ENCODE data around the gene GABRP. TPM values are rescaled to one million over a fixed set of nuclear protein-coding genes. Genes with fewer than 3 reads are reported as not detected.

GABRP gene
- total RNA-seq, 1 experiment from 2014 or later = not detected

- POLR2A ChIA-PET = no interaction called here
- CTCF ChIA-PET = no interaction called here
- Histone ChIP-seq H3K4me1 (ENCODE audit: control insufficient read depth, insufficient read depth, low read length) (no peaks in the 10 kb centered on the region), H3K27ac (ENCODE audit: low read length) (no peak overlapping the region), H3K9me3 (ENCODE audit: control insufficient read depth, insufficient read depth, low read depth, low read length) (no peaks in the 10 kb centered on the region), H3K27me3 (ENCODE audit: control insufficient read depth, insufficient read depth, low read length) (no peaks in the 10 kb centered on the region), H3K36me3 (ENCODE audit: control insufficient read depth, insufficient read depth, low read length) (no peaks in the 10 kb centered on the region), H3K4me3 (ENCODE audit: low read depth in 2 of 2, low read length in 2 of 2) (no peak overlapping the region)
- DNase-seq (ENCODE audit: low read depth, low spot score) = no peak
- TF ChIP-seq POLR2AphosphoS5 (IDR thresholded peaks at IDR 0.05; ENCODE audit: low read depth, low read length) = no peak
- TF ChIP-seq CTCF (IDR thresholded peaks at IDR 0.05) = no peak
- no peak for TF ChIP-seq REST (IDR thresholded peaks at IDR 0.05; ENCODE audit: insufficient read depth in 1 of 2, low read depth in 2 of 2, low read length in 1 of 2)
- no peak for TF ChIP-seq TCF7L2 (IDR thresholded peaks at IDR 0.05; ENCODE audit: low read depth, low read length)
- no peak for TF ChIP-seq SIN3A (IDR thresholded peaks at IDR 0.05; ENCODE audit: borderline replicate concordance, insufficient read depth, low read depth, low read length)
- in situ Hi-C loops (cut with HindIII; ENCODE audit: low pct_unique_long_range_greater_than_20kb, low sequenced_read_pairs) (no loop called here), intact Hi-C loops (cut with micrococcal nuclease; ENCODE audit: unreplicated experiment) (no loop called here)
- no peak for ATAC-seq
- BruUV-seq (replicated peaks) = no TSS peak
These were observed 71.0 kb downstream of the GABRP start for GRCh38 chr5:170854566-170854965.

- Histone ChIP-seq H3K4me3 (ENCODE audit: low read depth in 2 of 2, low read length in 2 of 2) (no peak overlapping the region), H3K27ac (ENCODE audit: low read length) (no peak overlapping the region), H3K36me3 (ENCODE audit: control insufficient read depth, insufficient read depth, low read length) (no peaks in the 10 kb centered on the region), H3K4me1 (ENCODE audit: control insufficient read depth, insufficient read depth, low read length) (no peaks in the 10 kb centered on the region), H3K27me3 (ENCODE audit: control insufficient read depth, insufficient read depth, low read length) (no peaks in the 10 kb centered on the region), H3K9me3 (ENCODE audit: control insufficient read depth, insufficient read depth, low read depth, low read length) (peaks cover 12% of the 10 kb centered on the region)
- POLR2A ChIA-PET = no interaction called here
- DNase-seq (ENCODE audit: low read depth, low spot score) (no peak), ATAC-seq (no peak)
- CTCF ChIA-PET = no interaction called here
- intact Hi-C loops (cut with micrococcal nuclease; ENCODE audit: unreplicated experiment) = no loop called here
- in situ Hi-C loops (cut with HindIII; ENCODE audit: low pct_unique_long_range_greater_than_20kb, low sequenced_read_pairs) = no loop called here
- no peak for TF ChIP-seq TCF7L2 (IDR thresholded peaks at IDR 0.05; ENCODE audit: low read depth, low read length)
- no peak for TF ChIP-seq POLR2AphosphoS5 (IDR thresholded peaks at IDR 0.05; ENCODE audit: low read depth, low read length)
- TF ChIP-seq REST (IDR thresholded peaks at IDR 0.05; ENCODE audit: insufficient read depth in 1 of 2, low read depth in 2 of 2, low read length in 1 of 2) = no peak
- TF ChIP-seq SIN3A (IDR thresholded peaks at IDR 0.05; ENCODE audit: borderline replicate concordance, insufficient read depth, low read depth, low read length) = no peak
- TF ChIP-seq CTCF (IDR thresholded peaks at IDR 0.05) = no peak; the same call in 1 of the 2 replicates
- BruUV-seq (replicated peaks) = no TSS peak
These were observed 73.5 kb downstream of the GABRP start for GRCh38 chr5:170857066-170857465.

Measured in Panc1 (cell line).